Measurements from ENCODE around the gene NXNL1. TPM values are rescaled to one million over a fixed set of nuclear protein-coding genes. Genes with fewer than 3 reads are reported as not detected.

Gene NXNL1
- total and polyA plus RNA-seq, 2 experiments from 2014 or later, result not detected

DNA sequence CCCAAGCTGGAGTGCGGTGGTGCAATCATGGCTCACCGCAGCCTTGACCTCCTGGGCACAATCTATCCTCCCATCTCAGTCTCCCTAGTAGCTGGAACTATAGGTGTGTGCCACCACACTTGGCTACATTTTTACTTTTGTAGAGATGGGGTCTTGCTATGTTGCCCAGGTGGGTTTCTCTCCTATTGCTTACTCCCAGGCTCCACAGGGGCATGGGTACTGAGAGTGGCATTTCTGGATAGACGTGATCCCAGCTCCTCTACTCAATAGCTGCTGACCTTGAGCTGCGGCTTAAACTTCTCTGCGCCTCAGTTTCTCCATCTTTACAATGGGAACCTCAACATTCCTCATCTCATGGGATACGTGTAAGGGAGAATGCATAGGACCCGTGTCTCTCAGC, 29.3 kb downstream of the NXNL1 start:
- H3F3A ChIP-seq (ENCODE audit: insufficient read depth), result no peaks in the 10 kb centered on the region
- no peaks in the 10 kb centered on the region; the same call in 1 of the 2 replicates for H3K4me1 ChIP-seq (ENCODE audit: insufficient read depth)
- H3K4me3 ChIP-seq, result no peak overlapping the region
- H3K9me2 ChIP-seq (ENCODE audit: insufficient read depth), result no peaks in the 10 kb centered on the region
- TF ChIP-seq EZH2 (IDR thresholded peaks at IDR 0.05; ENCODE audit: insufficient read depth, poor library complexity, severe bottlenecking) (no peak), EZH2phosphoT487 (IDR thresholded peaks at IDR 0.05; ENCODE audit: insufficient read depth, low read depth) (no peak)
- no peaks in the 10 kb centered on the region for H3K79me2 ChIP-seq (ENCODE audit: insufficient read depth)
- DNase-seq, result no peak
- WGBS, 2 experiments (ENCODE audit: low coverage in 1 of 2, low lambda C conversion rate in 2 of 2, missing lambda C conversion rate in 2 of 2), result 84 to 88% methylated on average over 7 of the region's 7 CpGs
- H3K4me2 ChIP-seq (ENCODE audit: unreplicated experiment), result no peak overlapping the region
- no peak overlapping the region for H2AFZ ChIP-seq
- H3K36me3 ChIP-seq (ENCODE audit: low read depth), result no peaks in the 10 kb centered on the region
- no peak overlapping the region for H3K9ac ChIP-seq
- H3K27me3 ChIP-seq (replicated peaks; ENCODE audit: insufficient read depth), result no peaks in the 10 kb centered on the region
- in situ Hi-C loops (cut with MboI), result no loop called here
- H4K20me1 ChIP-seq (ENCODE audit: insufficient read depth), result no peaks in the 10 kb centered on the region
- H3K27ac ChIP-seq, result no peak overlapping the region
- H3K9me3 ChIP-seq (ENCODE audit: low read depth), result no peaks in the 10 kb centered on the region

GRCh38 chr19:17429641-17430113, 31.0 kb downstream of the NXNL1 start:
- in situ Hi-C loops (cut with MboI), result no loop called here
- no peak overlapping the region for H3K4me3 ChIP-seq
- no peak for DNase-seq
- no peaks in the 10 kb centered on the region for H3K36me3 ChIP-seq (ENCODE audit: low read depth)
- no peaks in the 10 kb centered on the region for H3K9me3 ChIP-seq (ENCODE audit: low read depth)
- WGBS, 2 experiments (ENCODE audit: low coverage in 1 of 2, low lambda C conversion rate in 2 of 2, missing lambda C conversion rate in 2 of 2), result 17 to 20% methylated on average over 17 of the region's 17 CpGs
- no peaks in the 10 kb centered on the region for H3K27me3 ChIP-seq (replicated peaks; ENCODE audit: insufficient read depth)
- no peaks in the 10 kb centered on the region for H3K9me2 ChIP-seq (ENCODE audit: insufficient read depth)
- no peak overlapping the region for H3K27ac ChIP-seq
- no peak overlapping the region for H2AFZ ChIP-seq
- H4K20me1 ChIP-seq (ENCODE audit: insufficient read depth), result no peaks in the 10 kb centered on the region
- no peak overlapping the region for H3K9ac ChIP-seq
- no peak for TF ChIP-seq EZH2 (IDR thresholded peaks at IDR 0.05; ENCODE audit: insufficient read depth, poor library complexity, severe bottlenecking)
- TF ChIP-seq EZH2phosphoT487 (IDR thresholded peaks at IDR 0.05; ENCODE audit: insufficient read depth, low read depth), result no peak
- H3F3A ChIP-seq (ENCODE audit: insufficient read depth), result no peaks in the 10 kb centered on the region
- H3K4me1 ChIP-seq (ENCODE audit: insufficient read depth), result no peaks in the 10 kb centered on the region; the same call in 1 of the 2 replicates
- H3K79me2 ChIP-seq (ENCODE audit: insufficient read depth), result no peaks in the 10 kb centered on the region
- no peak overlapping the region for H3K4me2 ChIP-seq (ENCODE audit: unreplicated experiment)

DNA sequence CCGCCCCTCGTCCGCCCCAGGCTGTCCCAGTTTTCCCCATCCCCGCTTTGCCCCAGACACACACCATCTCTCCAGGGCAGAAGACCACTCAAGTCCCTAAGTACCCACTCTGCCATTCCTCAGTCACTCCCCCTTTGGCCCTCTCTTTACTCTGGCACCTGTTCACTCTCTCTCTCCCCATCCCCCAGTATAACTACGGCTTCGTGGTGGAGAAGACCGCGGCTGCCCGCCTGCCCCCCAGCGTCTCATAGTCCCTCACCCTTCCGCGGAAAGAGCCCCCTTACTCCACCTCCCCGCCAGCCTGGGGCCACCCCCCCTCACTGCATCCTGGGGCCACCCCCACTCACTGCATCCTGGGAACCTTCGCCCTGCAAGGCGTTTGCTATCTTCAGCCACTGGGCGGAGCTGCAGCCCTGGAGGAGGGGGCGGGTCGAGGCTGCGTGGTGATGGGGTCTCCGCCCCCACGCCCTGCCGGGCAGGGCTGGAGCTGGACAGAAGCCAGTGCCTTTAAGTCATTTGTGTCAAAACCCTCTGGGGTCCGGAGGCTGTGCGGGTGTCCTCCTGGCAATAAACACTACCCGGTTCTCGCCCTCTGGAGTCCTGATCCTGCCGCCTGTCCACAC, 35.9 kb downstream of the NXNL1 start:
- no peak for TF ChIP-seq EZH2phosphoT487 (IDR thresholded peaks at IDR 0.05; ENCODE audit: insufficient read depth, low read depth)
- in situ Hi-C loops (cut with MboI), result no loop called here
- no peaks in the 10 kb centered on the region for H3K9me3 ChIP-seq (ENCODE audit: low read depth)
- no peaks in the 10 kb centered on the region for H3F3A ChIP-seq (ENCODE audit: insufficient read depth)
- peak; percentile 24 for DNase-seq
- H3K4me1 ChIP-seq (ENCODE audit: insufficient read depth), result no peaks in the 10 kb centered on the region; the same call in 1 of the 2 replicates
- no peaks in the 10 kb centered on the region for H3K9me2 ChIP-seq (ENCODE audit: insufficient read depth)
- no peaks in the 10 kb centered on the region for H3K79me2 ChIP-seq (ENCODE audit: insufficient read depth)
- H3K4me2 ChIP-seq (ENCODE audit: unreplicated experiment), result no peak overlapping the region
- H2AFZ ChIP-seq, result no peak overlapping the region
- H3K9ac ChIP-seq, result no peak overlapping the region
- no peaks in the 10 kb centered on the region for H3K36me3 ChIP-seq (ENCODE audit: low read depth)
- no peaks in the 10 kb centered on the region for H3K27me3 ChIP-seq (replicated peaks; ENCODE audit: insufficient read depth)
- H3K27ac ChIP-seq, result no peak overlapping the region
- WGBS, 2 experiments (ENCODE audit: low coverage in 1 of 2, low lambda C conversion rate in 2 of 2, missing lambda C conversion rate in 2 of 2), result 43 to 51% methylated on average over 21 to 27 of the region's 27 CpGs
- H4K20me1 ChIP-seq (ENCODE audit: insufficient read depth), result no peaks in the 10 kb centered on the region
- H3K4me3 ChIP-seq, result no peak overlapping the region

DNA sequence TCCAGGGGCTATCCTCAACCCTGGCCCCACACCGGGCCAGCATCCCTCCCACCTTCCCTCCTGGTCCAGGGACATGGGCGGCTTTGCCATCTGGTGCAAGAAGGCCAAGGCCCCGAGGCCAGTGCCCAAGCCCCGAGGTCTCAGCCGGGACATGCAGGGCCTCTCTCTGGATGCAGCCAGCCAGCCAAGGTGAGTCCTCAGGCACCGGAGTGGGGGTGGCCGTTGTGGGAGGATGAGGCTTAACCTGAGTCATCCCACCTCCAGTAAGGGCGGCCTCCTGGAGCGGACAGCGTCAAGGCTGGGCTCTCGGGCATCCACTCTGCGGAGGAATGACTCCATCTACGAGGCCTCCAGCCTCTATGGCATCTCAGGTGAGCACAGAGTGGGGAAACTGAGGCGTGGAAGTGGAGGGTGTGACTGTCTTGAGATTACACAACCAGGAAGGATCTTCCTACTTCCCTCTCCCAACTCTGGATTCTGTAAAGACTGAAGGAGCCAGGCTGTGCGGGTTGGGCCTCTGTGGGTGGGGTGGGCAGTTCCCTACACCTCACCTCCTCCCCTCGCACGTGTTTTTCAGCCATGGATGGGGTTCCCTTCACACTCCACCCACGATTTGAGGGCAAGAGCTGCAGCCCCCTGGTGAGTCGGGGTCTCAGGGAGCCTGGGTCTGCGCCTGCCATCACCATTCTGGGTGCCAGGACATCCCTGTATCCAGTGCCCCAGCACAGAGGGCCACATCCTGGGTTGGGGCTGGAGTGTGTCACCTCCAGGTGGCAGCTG, 37.1 kb downstream of the NXNL1 start:
- 93 to 97% methylated on average over 20 of the region's 20 CpGs for WGBS, 2 experiments (ENCODE audit: low coverage in 1 of 2, low lambda C conversion rate in 2 of 2, missing lambda C conversion rate in 2 of 2)
- DNase-seq, result no peak
- Histone ChIP-seq H3K9me3 (ENCODE audit: low read depth) (no peaks in the 10 kb centered on the region), H3K79me2 (ENCODE audit: insufficient read depth) (no peaks in the 10 kb centered on the region), H4K20me1 (ENCODE audit: insufficient read depth) (no peaks in the 10 kb centered on the region), H3K36me3 (ENCODE audit: low read depth) (no peaks in the 10 kb centered on the region), H3K27ac (no peak overlapping the region), H3K9ac (no peak overlapping the region), H3K4me3 (no peak overlapping the region), H2AFZ (no peak overlapping the region), H3K4me2 (ENCODE audit: unreplicated experiment) (no peak overlapping the region), H3K9me2 (ENCODE audit: insufficient read depth) (no peaks in the 10 kb centered on the region), H3K27me3 (replicated peaks; ENCODE audit: insufficient read depth) (no peaks in the 10 kb centered on the region), H3K4me1 (ENCODE audit: insufficient read depth) (no peaks in the 10 kb centered on the region; the same call in 1 of the 2 replicates), H3F3A (ENCODE audit: insufficient read depth) (0 out of 2 replicates have a peak, but pooled peaks cover 8% of the 10 kb centered on the region)
- no peak for TF ChIP-seq EZH2phosphoT487 (IDR thresholded peaks at IDR 0.05; ENCODE audit: insufficient read depth, low read depth)
- TF ChIP-seq EZH2 (IDR thresholded peaks at IDR 0.05; ENCODE audit: insufficient read depth, poor library complexity, severe bottlenecking), result no peak
- in situ Hi-C loops (cut with MboI), result no loop called here

Data from GM23248 (cell line).